Loucy (cell line): ENCODE data around the gene RAD21L1.

Experiments used
- H2AFZ ChIP-seq: fragments of 200-600 bp; sonication (generic); 2 replicates; pipeline ENCODE4 v1.6.0; 2016; ENCODE audit warnings: antibody characterized with exemption, mild to moderate bottlenecking, low read length, moderate library complexity
- H3F3A ChIP-seq: fragments of 200-600 bp; 2 replicates; pipeline ENCODE4 v1.6.0; 2016; ENCODE audit warnings: antibody characterized with exemption, low read depth, mild to moderate bottlenecking
- H3K27me3 ChIP-seq: fragments of 200-600 bp; sonication (generic); 2 replicates; pipeline ENCODE4 v1.6.1; 2014; ENCODE audit warnings: low read length, mild to moderate bottlenecking; ENCODE audit not compliant: insufficient read depth, poor library complexity, severe bottlenecking
- H3K36me3 ChIP-seq: fragments of 200-600 bp; sonication (generic); 2 replicates; pipeline ENCODE4 v1.6.1; 2016; ENCODE audit warnings: low read length; ENCODE audit not compliant: insufficient read depth
- H3K4me1 ChIP-seq: fragments of 200-600 bp; sonication (generic); 2 replicates; pipeline ENCODE4 v1.5.1; 2014; ENCODE audit warnings: low read length, mild to moderate bottlenecking; ENCODE audit not compliant: insufficient read depth, poor library complexity, severe bottlenecking
- H3K4me2 ChIP-seq: fragments of 200-600 bp; sonication (generic); 2 replicates; pipeline ENCODE4 v1.6.0; 2014; ENCODE audit warnings: antibody characterized with exemption, low read length, low read depth, mild to moderate bottlenecking; ENCODE audit not compliant: poor library complexity, severe bottlenecking
- H3K4me3 ChIP-seq: fragments of 200-600 bp; sonication (generic); 2 replicates; pipeline ENCODE4 v1.5.1; 2014; ENCODE audit warnings: low read length, mild to moderate bottlenecking, mixed read lengths; ENCODE audit not compliant: poor library complexity, severe bottlenecking
- H3K79me2 ChIP-seq: fragments of 200-600 bp; sonication (generic); 2 replicates; pipeline ENCODE4 v1.6.1; 2014; ENCODE audit warnings: low read length; ENCODE audit not compliant: insufficient read depth
- H3K9ac ChIP-seq: fragments of 200-600 bp; sonication (generic); 2 replicates; pipeline ENCODE4 v1.6.0; 2014; ENCODE audit warnings: mild to moderate bottlenecking, low read depth, low read length, moderate library complexity; ENCODE audit not compliant: poor library complexity, severe bottlenecking
- H3K9me2 ChIP-seq: fragments of 200-600 bp; sonication (generic); replicated peaks from 2 replicates; pipeline ENCODE4 v1.6.1; 2016; ENCODE audit warnings: low read depth, low read length, mixed read lengths
- H3K9me3 ChIP-seq: fragments of 200-600 bp; sonication (generic); 2 replicates; pipeline ENCODE4 v1.6.1; 2014; ENCODE audit warnings: mild to moderate bottlenecking, antibody characterized with exemption, low read length, low read depth; ENCODE audit not compliant: insufficient read depth
- H4K20me1 ChIP-seq: fragments of 200-600 bp; sonication (generic); 2 replicates; pipeline ENCODE4 v1.6.0; 2014; ENCODE audit warnings: antibody characterized with exemption, low read length, mild to moderate bottlenecking; ENCODE audit not compliant: insufficient read depth, poor library complexity, severe bottlenecking
- EZH2phosphoT487 ChIP-seq: fragments of 200-600 bp; IDR thresholded peaks from 2 replicates; pipeline ENCODE4 v1.6.1; 2018; ENCODE audit warnings: antibody characterized with exemption, mild to moderate bottlenecking, moderate library complexity, borderline replicate concordance
- TF ChIP-seq, protein P1 (sequence below): fragments of 200-600 bp; sonication (generic); conservative IDR thresholded peaks from 2 replicates; pipeline ENCODE4 v1.5.1; 2014; ENCODE audit warnings: mild to moderate bottlenecking, antibody characterized with exemption, low read length

The RAD21L1 gene

DNA sequence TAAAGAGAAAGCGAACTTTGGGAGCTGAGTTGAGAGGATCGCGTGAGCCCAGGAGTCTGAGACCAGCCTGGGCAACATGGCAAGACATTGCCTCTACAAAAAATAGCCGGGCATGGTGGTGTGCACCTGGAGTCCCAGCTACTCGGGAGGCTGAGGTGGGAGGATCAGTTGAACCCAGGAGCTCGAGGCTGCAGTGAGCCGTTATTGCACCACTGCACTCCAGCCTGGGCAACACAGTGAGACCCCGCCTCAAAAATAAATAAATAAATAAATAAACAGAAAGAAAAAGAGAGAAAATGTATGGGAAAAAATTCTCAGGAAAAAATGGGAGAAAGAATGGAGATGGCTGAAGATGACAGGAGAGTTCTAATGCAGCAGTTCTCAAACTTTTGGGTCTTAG, 20.0 kb upstream of the RAD21L1 start:
- no peak overlapping the region for H3K4me3 ChIP-seq
- no peak overlapping the region for H2AFZ ChIP-seq
- no peaks in the 10 kb centered on the region for H3K27me3 ChIP-seq
- H3K36me3 ChIP-seq = no peaks in the 10 kb centered on the region
- no peaks in the 10 kb centered on the region for H3F3A ChIP-seq
- no peaks in the 10 kb centered on the region for H4K20me1 ChIP-seq
- H3K4me2 ChIP-seq = no peak overlapping the region
- H3K9ac ChIP-seq = no peak overlapping the region
- TF ChIP-seq, protein P1, sequence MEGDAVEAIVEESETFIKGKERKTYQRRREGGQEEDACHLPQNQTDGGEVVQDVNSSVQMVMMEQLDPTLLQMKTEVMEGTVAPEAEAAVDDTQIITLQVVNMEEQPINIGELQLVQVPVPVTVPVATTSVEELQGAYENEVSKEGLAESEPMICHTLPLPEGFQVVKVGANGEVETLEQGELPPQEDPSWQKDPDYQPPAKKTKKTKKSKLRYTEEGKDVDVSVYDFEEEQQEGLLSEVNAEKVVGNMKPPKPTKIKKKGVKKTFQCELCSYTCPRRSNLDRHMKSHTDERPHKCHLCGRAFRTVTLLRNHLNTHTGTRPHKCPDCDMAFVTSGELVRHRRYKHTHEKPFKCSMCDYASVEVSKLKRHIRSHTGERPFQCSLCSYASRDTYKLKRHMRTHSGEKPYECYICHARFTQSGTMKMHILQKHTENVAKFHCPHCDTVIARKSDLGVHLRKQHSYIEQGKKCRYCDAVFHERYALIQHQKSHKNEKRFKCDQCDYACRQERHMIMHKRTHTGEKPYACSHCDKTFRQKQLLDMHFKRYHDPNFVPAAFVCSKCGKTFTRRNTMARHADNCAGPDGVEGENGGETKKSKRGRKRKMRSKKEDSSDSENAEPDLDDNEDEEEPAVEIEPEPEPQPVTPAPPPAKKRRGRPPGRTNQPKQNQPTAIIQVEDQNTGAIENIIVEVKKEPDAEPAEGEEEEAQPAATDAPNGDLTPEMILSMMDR = no peak
- TF ChIP-seq EZH2phosphoT487 = no peak
- H3K79me2 ChIP-seq = no peaks in the 10 kb centered on the region
- no peaks in the 10 kb centered on the region for H3K4me1 ChIP-seq
- H3K9me3 ChIP-seq = no peaks in the 10 kb centered on the region
- no peaks in the 10 kb centered on the region for H3K9me2 ChIP-seq

DNA sequence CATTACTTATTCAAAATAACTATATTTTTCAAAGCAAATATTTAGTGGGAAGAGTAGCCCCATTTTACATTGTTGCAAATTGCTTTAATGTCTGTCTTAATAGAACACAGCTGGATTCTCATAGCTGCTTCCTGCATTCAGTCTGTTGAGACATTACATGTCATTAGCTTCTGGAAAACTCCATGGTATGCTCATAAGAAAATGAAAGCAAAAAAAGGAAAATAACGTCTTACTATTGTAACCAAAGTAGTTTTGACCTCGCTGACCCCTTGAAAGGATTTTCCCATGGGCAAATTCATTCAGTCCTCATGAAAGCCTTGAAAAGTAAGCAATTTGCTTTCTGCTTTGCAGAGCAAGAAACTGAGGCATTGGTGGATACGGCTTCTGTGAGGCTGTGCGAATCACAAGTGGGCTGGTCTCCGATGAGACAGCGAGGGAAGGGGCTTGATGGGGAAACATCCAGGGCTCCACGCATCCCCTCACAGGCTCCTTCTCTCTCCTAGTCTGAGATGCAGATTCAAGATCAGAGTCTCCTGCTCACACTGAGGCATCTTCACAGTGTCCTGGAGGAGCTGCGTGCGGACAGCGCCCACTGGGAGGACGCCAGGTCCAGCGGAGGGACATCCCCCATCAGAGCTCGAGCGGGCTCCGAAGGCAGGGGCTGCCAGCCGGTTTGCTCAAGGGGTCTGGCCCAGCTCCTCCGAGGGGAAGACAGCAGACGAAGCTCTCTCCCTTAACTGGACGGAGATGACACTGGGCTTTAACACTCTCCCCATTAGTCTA, 19.3 kb upstream of the RAD21L1 start:
- Histone ChIP-seq H3K4me1 (no peaks in the 10 kb centered on the region), H3K27me3 (no peaks in the 10 kb centered on the region), H3F3A (no peaks in the 10 kb centered on the region), H2AFZ (no peak overlapping the region), H3K79me2 (no peaks in the 10 kb centered on the region), H3K4me3 (no peak overlapping the region), H3K9ac (no peak overlapping the region), H3K4me2 (no peak overlapping the region), H3K9me2 (no peaks in the 10 kb centered on the region), H3K9me3 (no peaks in the 10 kb centered on the region), H3K36me3 (no peaks in the 10 kb centered on the region), H4K20me1 (no peaks in the 10 kb centered on the region)
- no peak for TF ChIP-seq EZH2phosphoT487
- TF ChIP-seq, protein P1 = no peak

DNA sequence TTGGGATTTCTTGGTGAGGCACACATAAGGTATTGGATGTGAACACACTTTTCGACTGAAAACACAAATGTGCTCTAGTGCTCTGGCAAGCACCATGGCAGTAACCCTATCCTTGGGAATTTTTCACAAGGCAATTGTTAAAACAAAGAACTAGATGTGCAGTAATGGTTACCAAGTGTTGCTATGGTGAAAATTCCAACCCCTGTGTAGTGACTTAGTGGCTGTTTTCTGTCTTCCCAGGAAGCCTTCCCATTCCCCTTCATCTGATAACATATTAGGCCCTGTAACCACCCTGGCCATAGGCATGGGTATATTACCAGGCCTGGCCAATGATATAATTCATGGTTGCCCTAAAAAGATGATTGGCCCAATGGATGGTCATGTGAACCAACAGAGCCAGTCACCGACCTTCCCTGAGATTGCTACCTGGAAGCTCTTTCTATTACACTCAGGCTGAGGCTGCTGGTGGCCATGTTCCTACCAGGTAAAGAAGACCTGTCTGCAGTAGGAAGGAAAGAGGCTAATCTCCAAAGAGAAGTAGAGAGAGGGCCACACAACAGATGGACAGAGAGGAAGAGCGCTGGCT, 18.5 kb upstream of the RAD21L1 start:
- no peak overlapping the region for H3K4me2 ChIP-seq
- H3K9me2 ChIP-seq = no peaks in the 10 kb centered on the region
- H4K20me1 ChIP-seq = no peaks in the 10 kb centered on the region
- no peak overlapping the region for H2AFZ ChIP-seq
- no peak overlapping the region for H3K4me3 ChIP-seq
- no peaks in the 10 kb centered on the region for H3F3A ChIP-seq
- H3K79me2 ChIP-seq = no peaks in the 10 kb centered on the region
- H3K9me3 ChIP-seq = no peaks in the 10 kb centered on the region
- no peaks in the 10 kb centered on the region for H3K36me3 ChIP-seq
- H3K27me3 ChIP-seq = no peaks in the 10 kb centered on the region
- no peaks in the 10 kb centered on the region for H3K4me1 ChIP-seq
- TF ChIP-seq EZH2phosphoT487 = no peak
- TF ChIP-seq, protein P1 = no peak
- H3K9ac ChIP-seq = no peak overlapping the region
